Esophagus mucosa (tissue), 1 donor: ENCODE measurements around the gene MCCD1. TPM values are rescaled to one million over a fixed set of nuclear protein-coding genes. Genes with fewer than 3 reads are reported as not detected.
"Not testable (repeated sequence)": the region's sequence is repeated elsewhere in the genome, so short reads cannot be mapped to it uniquely, and the experiment has no call there.

ENCODE experiments used
- ATAC-seq: fragments of 200-7000 bp; cut with Tn5 transposase; one replicate; pipeline ENCODE4 v1.9.1; 2020
- total RNA-seq: library from RNA; stranded (reverse); gene quantifications from one replicate; pipeline ENCODE4 v1.2.4, GENCODE V29; 2023
- donor health status: DM: yes; HTN: yes; CAD: no.

Gene MCCD1
- total RNA-seq, 1 donor from 2014 or later = not detected

- ATAC-seq = no peak
These were observed 14.9 kb downstream of the MCCD1 start for GRCh38 chr6:31543639-31544038.

DNA sequence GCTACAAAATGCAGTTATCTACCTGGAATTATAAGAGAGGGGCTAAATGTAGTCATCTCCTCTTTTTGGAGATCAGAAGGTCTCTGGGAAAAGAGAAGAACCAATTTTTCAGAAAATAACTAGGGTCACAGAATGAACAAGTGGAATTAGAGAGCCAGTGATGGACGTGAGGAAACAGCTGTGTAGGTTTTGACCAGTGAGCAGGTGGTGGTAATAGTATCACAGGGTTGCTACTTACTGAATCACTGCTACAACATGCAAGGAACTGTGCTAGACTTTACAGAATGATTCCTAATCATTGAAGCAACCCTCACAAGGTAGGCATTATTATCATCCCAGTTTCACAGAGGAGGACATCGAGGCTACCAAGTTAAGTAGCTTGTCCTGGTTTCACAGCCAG is 15.9 kb downstream of the MCCD1 start:
- ATAC-seq = no peak

- no peak for ATAC-seq
These were observed 16.5 kb downstream of the MCCD1 start for GRCh38 chr6:31545291-31545690.

DNA sequence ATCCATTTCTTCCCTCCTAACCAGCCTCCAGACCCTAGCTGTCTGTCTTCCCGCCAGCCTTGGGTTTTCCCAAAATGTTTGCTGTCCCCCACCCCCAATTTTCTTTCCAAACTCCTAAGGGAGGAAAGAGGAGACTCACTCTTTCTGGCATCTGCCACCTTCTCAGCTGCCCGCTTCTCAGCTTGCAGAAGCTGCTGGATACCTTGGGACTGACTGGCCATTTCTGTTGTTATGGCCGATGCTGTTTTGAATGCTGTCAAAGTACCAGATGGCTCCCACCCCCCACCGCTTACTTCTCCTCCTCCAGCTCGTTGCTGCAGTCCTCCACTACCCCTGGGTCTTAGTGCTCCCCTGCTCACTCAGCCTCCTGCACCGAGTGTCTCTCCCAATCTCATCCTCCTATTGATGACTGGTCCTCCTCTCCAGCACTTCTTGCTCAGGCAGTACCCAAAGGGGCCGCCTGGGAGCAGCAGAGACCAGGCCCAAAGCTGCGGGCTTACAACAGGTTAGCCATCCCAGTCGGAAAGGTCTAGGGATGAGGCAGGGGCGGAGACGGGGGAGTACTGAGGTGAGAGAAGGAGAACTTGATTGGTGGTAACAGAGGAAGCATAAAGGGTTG is 17.7 kb downstream of the MCCD1 start, which contains the start of gene ATP6V1G2:
Gene ATP6V1G2, minus strand, starts transcription at position 270 of the 619 bp plus-strand sequence. Its CDS starts 49 bp downstream, at position 221.
- ATAC-seq = peak; percentile 83

- ATAC-seq = peak; percentile 92
These were observed 18.4 kb downstream of the MCCD1 start, which contains the start of gene NFKBIL1 for GRCh38 chr6:31546958-31547726. TSS of gene NFKBIL1 (plus strand) at chr6:31547608. CDS start at chr6:31547695, 87 bp downstream.

- ATAC-seq = no peak
These were observed 19.2 kb downstream of the MCCD1 start for GRCh38 chr6:31547727-31548543.

GRCh38 chr6:31548544-31548873 is 19.7 kb downstream of the MCCD1 start:
- no peak for ATAC-seq

DNA sequence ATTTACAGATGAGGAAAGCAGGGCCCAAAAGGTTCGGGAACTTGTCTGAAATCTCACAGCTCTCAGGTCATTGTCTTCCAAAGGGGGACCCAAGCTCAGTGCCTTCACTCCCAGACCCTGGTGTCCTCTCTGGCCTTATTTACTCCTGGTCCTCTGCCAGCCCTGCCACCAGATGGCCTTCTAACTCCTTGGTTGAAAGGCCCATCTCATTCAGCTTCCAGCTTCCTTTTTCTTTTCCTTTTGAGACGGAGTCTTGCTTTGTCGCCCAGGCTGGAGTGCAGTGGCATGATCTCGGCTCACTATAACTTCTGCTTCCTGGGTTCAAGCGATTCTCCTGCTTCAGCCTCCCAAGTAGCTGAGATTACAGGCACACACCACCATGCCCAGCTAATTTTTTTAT is 22.6 kb downstream of the MCCD1 start:
- ATAC-seq = not testable (repeated sequence)

GRCh38 chr6:31556307-31556706 is 27.5 kb downstream of the MCCD1 start:
- no peak for ATAC-seq

DNA sequence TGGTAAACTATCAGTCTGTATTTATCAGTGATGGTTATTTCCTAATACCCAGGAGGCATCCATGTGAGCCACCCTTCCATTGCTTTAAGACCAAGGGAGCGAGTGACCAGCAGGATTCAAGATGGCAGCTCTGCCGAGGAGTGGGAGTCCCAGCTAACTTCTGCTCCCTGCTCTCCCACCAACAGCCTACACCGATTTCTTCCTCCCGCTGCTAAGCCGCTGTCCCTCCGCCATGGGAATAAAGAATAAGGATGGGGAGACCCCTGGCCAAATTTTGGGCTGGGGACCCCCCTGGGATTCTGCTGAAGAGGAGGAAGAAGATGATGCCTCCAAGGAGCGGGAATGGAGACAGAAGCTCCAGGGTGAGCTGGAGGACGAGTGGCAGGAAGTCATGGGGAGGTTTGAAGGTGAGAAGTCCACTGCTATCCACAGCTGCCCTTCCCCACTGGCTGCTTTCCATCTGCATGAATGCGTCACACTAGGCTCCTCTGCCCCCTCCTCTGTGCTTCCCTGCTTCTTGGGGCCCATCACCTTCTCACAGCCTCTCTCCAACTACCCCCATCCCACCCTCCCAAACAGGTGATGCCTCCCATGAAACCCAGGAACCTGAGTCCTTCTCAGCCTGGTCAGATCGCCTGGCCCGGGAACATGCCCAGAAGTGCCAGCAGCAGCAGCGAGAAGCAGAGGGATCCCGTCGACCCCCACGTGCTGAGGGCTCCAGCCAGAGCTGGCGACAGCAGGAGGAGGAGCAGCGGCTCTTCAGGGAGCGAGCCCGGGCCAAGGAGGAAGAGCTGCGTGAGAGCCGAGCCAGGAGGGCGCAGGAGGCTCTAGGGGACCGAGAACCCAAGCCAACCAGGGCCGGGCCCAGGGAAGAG is 28.9 kb downstream of the MCCD1 start:
- no peak for ATAC-seq

DNA sequence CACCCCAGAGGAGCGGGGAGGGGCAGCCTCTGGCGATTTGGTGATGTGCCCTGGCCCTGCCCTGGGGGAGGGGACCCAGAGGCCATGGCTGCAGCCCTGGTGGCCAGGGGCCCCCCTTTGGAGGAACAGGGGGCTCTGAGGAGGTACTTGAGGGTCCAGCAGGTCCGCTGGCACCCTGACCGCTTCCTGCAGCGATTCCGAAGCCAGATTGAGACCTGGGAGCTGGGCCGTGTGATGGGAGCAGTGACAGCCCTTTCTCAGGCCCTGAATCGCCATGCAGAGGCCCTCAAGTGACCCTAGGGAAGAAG is 29.5 kb downstream of the MCCD1 start:
- no peak for ATAC-seq

GRCh38 chr6:31558631-31559500 is 30.1 kb downstream of the MCCD1 start:
- peak; percentile 30 for ATAC-seq

DNA sequence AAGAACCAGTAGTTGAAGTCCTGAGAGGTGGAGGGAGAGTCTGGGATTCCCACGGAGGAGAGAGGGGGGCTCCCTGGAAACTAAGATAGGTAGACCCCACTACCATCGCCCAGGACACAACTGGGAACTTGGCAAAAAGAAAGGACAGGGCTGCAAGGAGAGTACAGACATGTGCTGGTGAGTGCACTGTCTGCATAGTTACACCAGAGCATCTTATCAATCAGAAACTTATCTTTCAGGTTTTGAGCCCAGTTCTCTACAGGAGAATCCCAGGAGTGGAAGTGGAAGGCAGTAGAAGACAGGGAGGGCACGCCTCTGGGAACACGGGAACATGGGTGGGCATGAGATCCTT is 30.8 kb downstream of the MCCD1 start:
- no peak for ATAC-seq

- peak; percentile 66 for ATAC-seq
These were observed 31.4 kb downstream of the MCCD1 start for GRCh38 chr6:31559958-31560696.

DNA sequence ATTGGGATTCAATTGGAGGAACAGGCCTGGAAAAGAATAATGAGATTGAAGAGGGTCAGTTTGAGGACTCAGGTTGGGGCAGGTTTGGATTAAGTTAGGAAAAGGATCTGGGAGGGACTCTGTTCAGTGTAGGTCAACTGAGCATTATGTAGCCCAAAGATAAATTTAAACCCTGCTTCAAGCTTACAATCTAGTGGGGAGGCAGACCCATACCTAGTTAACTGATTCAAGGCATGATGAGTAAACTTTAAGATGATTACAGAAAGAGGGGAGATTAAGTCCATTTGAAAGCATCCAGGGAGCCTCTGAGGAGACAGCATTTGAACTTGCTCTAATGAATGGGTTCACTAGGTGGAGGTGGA is 31.9 kb downstream of the MCCD1 start:
- no peak for ATAC-seq

GRCh38 chr6:31567531-31568370 is 39.0 kb downstream of the MCCD1 start:
- ATAC-seq = no peak

DNA sequence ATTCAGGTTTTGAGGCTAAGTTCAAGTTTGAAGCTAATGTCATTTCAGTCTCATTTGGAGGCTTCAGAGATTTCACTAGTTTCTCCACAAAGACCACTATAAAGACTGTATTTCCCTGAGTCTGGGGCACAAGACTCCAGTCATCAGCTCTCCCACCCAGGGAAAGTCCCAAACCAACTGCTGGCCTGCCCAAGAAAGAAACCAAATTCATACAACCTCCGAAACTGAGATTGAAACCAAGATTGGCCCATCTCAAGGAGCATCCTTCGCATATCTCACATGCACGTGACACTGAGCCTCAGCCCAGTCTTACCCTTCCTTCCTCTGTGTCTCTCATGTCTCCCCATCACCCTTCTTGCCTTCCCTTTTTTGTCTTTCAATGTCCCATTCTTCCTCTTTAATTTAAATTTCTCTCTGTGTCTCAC is 39.8 kb downstream of the MCCD1 start:
- ATAC-seq = peak; percentile 31

- no peak for ATAC-seq
These were observed 41.2 kb downstream of the MCCD1 start for GRCh38 chr6:31569861-31570536.
